PC-3 (cell line): Measurements from ENCODE around the gene CRY1.

ENCODE experiments used
- CTCF ChIP-seq: fragments of 300-600 bp; sonication (generic); conservative IDR thresholded peaks from 2 replicates; pipeline ENCODE4 v1.5.1; 2017; ENCODE audit warnings: antibody characterized with exemption, low read depth, mild to moderate bottlenecking, low read length
- EZH2 ChIP-seq: fragments of 300-600 bp; sonication (generic); IDR thresholded peaks from one replicate; pipeline ENCODE4 v1.6.1; 2017; ENCODE audit warnings: antibody characterized with exemption, mild to moderate bottlenecking, low read length; ENCODE audit not compliant: unreplicated experiment

- TF ChIP-seq EZH2 (no peak), CTCF (no peak)
Observed at GRCh38 chr12:106980944-106981343, 112.4 kb downstream of the CRY1 start.
